ENCODE data around the gene DPP9.

Gene DPP9

GRCh38 chr19:4707956-4708650, 15.5 kb downstream of the DPP9 start:
- no peak for DNase-seq (ENCODE audit: low spot score)

GRCh38 chr19:4707322-4707721, 16.3 kb downstream of the DPP9 start:
- no peak for DNase-seq (ENCODE audit: low spot score)

GRCh38 chr19:4705413-4706131, 18.1 kb downstream of the DPP9 start:
- no peak for DNase-seq (ENCODE audit: low spot score)

- no peak for DNase-seq (ENCODE audit: low spot score)
Measured at GRCh38 chr19:4704317-4704673, 19.3 kb downstream of the DPP9 start.

- no peak for DNase-seq (ENCODE audit: low spot score)
Measured at GRCh38 chr19:4703671-4704316, 19.8 kb downstream of the DPP9 start.

GRCh38 chr19:4702764-4703163, 20.9 kb downstream of the DPP9 start:
- no peak for DNase-seq (ENCODE audit: low spot score)

GRCh38 chr19:4701557-4701956, 22.1 kb downstream of the DPP9 start:
- DNase-seq (ENCODE audit: low spot score), result no peak

- DNase-seq (ENCODE audit: low spot score), result no peak
Measured at GRCh38 chr19:4700693-4700970, 23.0 kb downstream of the DPP9 start.

- no peak for DNase-seq (ENCODE audit: low spot score)
Measured at GRCh38 chr19:4699826-4700692, 23.6 kb downstream of the DPP9 start.

GRCh38 chr19:4697304-4697703, 26.3 kb downstream of the DPP9 start:
- no peak for DNase-seq (ENCODE audit: low spot score)

- DNase-seq (ENCODE audit: low spot score), result no peak
Measured at GRCh38 chr19:4695224-4695731, 28.4 kb downstream of the DPP9 start.

- DNase-seq (ENCODE audit: low spot score), result no peak
Measured at GRCh38 chr19:4694211-4694987, 29.2 kb downstream of the DPP9 start.

- no peak for DNase-seq (ENCODE audit: low spot score)
Measured at GRCh38 chr19:4693471-4694121, 30.0 kb downstream of the DPP9 start.

GRCh38 chr19:4693078-4693350, 30.6 kb downstream of the DPP9 start:
- DNase-seq (ENCODE audit: low spot score), result no peak

- DNase-seq (ENCODE audit: low spot score), result no peak
Measured at GRCh38 chr19:4692251-4693077, 31.2 kb downstream of the DPP9 start.

- DNase-seq (ENCODE audit: low spot score), result no peak
Measured at GRCh38 chr19:4691373-4691772, 32.3 kb downstream of the DPP9 start.

- DNase-seq (ENCODE audit: low spot score), result no peak
Measured at GRCh38 chr19:4690361-4690760, 33.3 kb downstream of the DPP9 start.

GRCh38 chr19:4689403-4689802, 34.2 kb downstream of the DPP9 start:
- DNase-seq (ENCODE audit: low spot score), result no peak

GRCh38 chr19:4688587-4688986, 35.1 kb downstream of the DPP9 start:
- no peak for DNase-seq (ENCODE audit: low spot score)

- no peak for DNase-seq (ENCODE audit: low spot score)
Measured at GRCh38 chr19:4687396-4687795, 36.2 kb downstream of the DPP9 start.

All from LoVo (cell line).